ENCODE measurements around the gene ACSL4.

Gene ACSL4

DNA sequence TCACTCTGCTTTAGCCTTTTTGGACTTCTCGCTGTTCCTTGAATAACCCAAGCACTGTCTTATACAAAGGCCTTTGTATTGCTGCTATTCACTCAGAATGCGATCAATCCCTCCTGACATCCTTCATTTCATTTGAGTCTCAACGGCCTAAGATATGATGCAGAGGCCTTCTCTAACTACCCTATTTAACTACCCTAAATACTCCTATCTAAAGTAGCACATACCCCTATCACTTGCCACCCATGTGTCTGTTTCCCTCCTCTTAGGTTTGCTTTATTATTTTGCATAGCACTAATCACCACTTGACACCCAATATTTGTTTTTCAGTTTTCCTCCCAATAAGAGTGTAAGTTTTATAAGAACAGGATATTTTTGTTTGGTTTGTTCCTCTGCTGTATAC, 42.3 kb upstream of the ACSL4 start:
- no peak overlapping the region for H3K14ac ChIP-seq (ENCODE audit: low read length in 2 of 2)
- H3K4ac ChIP-seq (ENCODE audit: low read depth in 1 of 2, low read length in 2 of 2) = no peak overlapping the region
- H2AFZ ChIP-seq (ENCODE audit: low read depth, low read length) = no peak overlapping the region
- no peaks in the 10 kb centered on the region for H3K79me1 ChIP-seq (replicated peaks; ENCODE audit: low read length, poor library complexity, severe bottlenecking)
- no peak overlapping the region for H2BK15ac ChIP-seq (ENCODE audit: low read depth, poor library complexity, severe bottlenecking)
- no peak overlapping the region for H2BK5ac ChIP-seq (ENCODE audit: low read depth, low read length, poor library complexity, severe bottlenecking)
- H3K27ac ChIP-seq (ENCODE audit: low read length, poor library complexity, severe bottlenecking) = no peak overlapping the region
- WGBS = 93% methylated on average over 3 of the region's 3 CpGs
- H3K4me1 ChIP-seq (ENCODE audit: control insufficient read depth, insufficient read depth, low read depth, low read length) = no peaks in the 10 kb centered on the region
- H3K36me3 ChIP-seq (ENCODE audit: control insufficient read depth in 1 of 2, insufficient read depth in 2 of 2, low read depth in 1 of 2, low read length in 2 of 2) = no peaks in the 10 kb centered on the region
- H3K9me3 ChIP-seq (ENCODE audit: control insufficient read depth, low read length) = peaks cover 4% of the 10 kb centered on the region
- H2AK5ac ChIP-seq (ENCODE audit: low read length, severe bottlenecking) = no peak overlapping the region
- no peak overlapping the region for H3K18ac ChIP-seq (ENCODE audit: low read depth in 1 of 2, low read length in 2 of 2)
- no peak overlapping the region for H4K8ac ChIP-seq (ENCODE audit: low read length)
- H3K23ac ChIP-seq (ENCODE audit: low read length in 2 of 2) = no peak overlapping the region
- H3K27me3 ChIP-seq (ENCODE audit: control insufficient read depth in 1 of 2, insufficient read depth in 1 of 2, low read length in 2 of 2) = peaks cover 0 to 10% of the 10 kb centered on the region in 2 experiments
- no peak overlapping the region for H2BK120ac ChIP-seq (ENCODE audit: low read depth, low read length)
- peak overlapping the region; percentile 69 for H3K9ac ChIP-seq (ENCODE audit: low read length)
- no peak for DNase-seq
- H3K4me3 ChIP-seq (ENCODE audit: insufficient read depth in 1 of 2, low read depth in 1 of 2, low read length in 2 of 2) = no peak overlapping the region
- no peak overlapping the region for H2BK12ac ChIP-seq (ENCODE audit: low read length in 2 of 2)
- no peak overlapping the region for H4K91ac ChIP-seq (ENCODE audit: low read length)
- H3K4me2 ChIP-seq (ENCODE audit: low read length, poor library complexity, severe bottlenecking) = no peak overlapping the region

DNA sequence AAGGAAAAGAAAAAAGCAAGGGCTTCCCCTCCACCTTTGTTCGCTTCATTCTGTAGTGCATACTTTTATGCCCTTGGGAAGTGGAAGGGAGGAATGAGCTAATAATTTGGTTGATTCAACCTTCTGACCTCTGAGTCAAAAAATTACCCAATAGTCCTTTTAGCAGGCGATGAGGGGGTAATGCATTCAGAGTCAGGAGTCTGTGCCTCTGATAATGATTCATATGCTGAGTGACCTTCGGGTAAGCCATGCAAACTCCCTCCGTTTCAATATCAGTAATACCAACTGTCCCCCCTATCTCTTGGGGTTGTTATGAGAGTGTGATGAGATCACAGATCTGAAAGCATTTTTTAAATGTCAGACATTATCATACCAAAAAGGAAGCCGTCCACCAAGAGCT, 41.6 kb upstream of the ACSL4 start:
- H3K23ac ChIP-seq (ENCODE audit: low read length in 2 of 2) = no peak overlapping the region
- no peak overlapping the region for H3K4ac ChIP-seq (ENCODE audit: low read depth in 1 of 2, low read length in 2 of 2)
- no peak overlapping the region for H3K27ac ChIP-seq (ENCODE audit: low read length, poor library complexity, severe bottlenecking)
- H3K79me1 ChIP-seq (replicated peaks; ENCODE audit: low read length, poor library complexity, severe bottlenecking) = no peaks in the 10 kb centered on the region
- peak overlapping the region; percentile 80 for H3K9ac ChIP-seq (ENCODE audit: low read length)
- H2AFZ ChIP-seq (ENCODE audit: low read depth, low read length) = no peak overlapping the region
- H3K27me3 ChIP-seq (ENCODE audit: control insufficient read depth in 1 of 2, insufficient read depth in 1 of 2, low read length in 2 of 2) = peaks cover 0 to 10% of the 10 kb centered on the region in 2 experiments
- H2BK120ac ChIP-seq (ENCODE audit: low read depth, low read length) = no peak overlapping the region
- no peak overlapping the region for H4K8ac ChIP-seq (ENCODE audit: low read length)
- no peak overlapping the region for H3K18ac ChIP-seq (ENCODE audit: low read depth in 1 of 2, low read length in 2 of 2)
- peak overlapping the region in 1 of 2 experiments; percentile 54 for H3K4me3 ChIP-seq (ENCODE audit: insufficient read depth in 1 of 2, low read depth in 1 of 2, low read length in 2 of 2)
- H2AK5ac ChIP-seq (ENCODE audit: low read length, severe bottlenecking) = no peak overlapping the region
- no peak overlapping the region for H4K91ac ChIP-seq (ENCODE audit: low read length)
- no CpG with 5 or more reads among the region's 5 CpGs for WGBS
- H3K4me1 ChIP-seq (ENCODE audit: control insufficient read depth, insufficient read depth, low read depth, low read length) = no peaks in the 10 kb centered on the region
- peaks cover 10% of the 10 kb centered on the region for H3K9me3 ChIP-seq (ENCODE audit: control insufficient read depth, low read length)
- no peak overlapping the region for H3K4me2 ChIP-seq (ENCODE audit: low read length, poor library complexity, severe bottlenecking)
- no peak overlapping the region for H2BK12ac ChIP-seq (ENCODE audit: low read length in 2 of 2)
- no peak overlapping the region for H3K14ac ChIP-seq (ENCODE audit: low read length in 2 of 2)
- H3K36me3 ChIP-seq (ENCODE audit: control insufficient read depth in 1 of 2, insufficient read depth in 2 of 2, low read depth in 1 of 2, low read length in 2 of 2) = no peaks in the 10 kb centered on the region
- H2BK5ac ChIP-seq (ENCODE audit: low read depth, low read length, poor library complexity, severe bottlenecking) = no peak overlapping the region
- no peak overlapping the region for H2BK15ac ChIP-seq (ENCODE audit: low read depth, poor library complexity, severe bottlenecking)
- DNase-seq = peak; percentile 76

DNA sequence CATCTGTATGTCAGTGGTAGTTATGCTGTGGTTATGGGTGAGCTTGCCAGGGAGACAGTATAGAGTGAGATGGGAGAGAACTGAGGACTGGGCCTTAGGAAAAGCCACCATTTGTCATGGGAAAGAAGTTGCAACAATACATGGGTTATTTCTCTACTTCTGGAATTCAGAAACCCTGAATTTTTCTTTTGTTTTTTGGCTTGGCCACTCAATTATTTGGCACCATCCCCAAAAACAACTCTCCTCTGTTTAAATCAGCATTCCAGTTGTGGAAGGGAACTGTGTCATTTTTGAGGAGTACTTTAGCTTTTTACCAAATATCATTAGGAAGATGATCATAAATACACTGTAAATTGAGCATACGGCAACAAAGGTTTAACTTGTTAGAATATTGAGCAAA, 41.1 kb upstream of the ACSL4 start:
- no peak overlapping the region for H2BK5ac ChIP-seq (ENCODE audit: low read depth, low read length, poor library complexity, severe bottlenecking)
- DNase-seq = no peak
- no peak overlapping the region for H2BK12ac ChIP-seq (ENCODE audit: low read length in 2 of 2)
- H2AFZ ChIP-seq (ENCODE audit: low read depth, low read length) = no peak overlapping the region
- H3K4me2 ChIP-seq (ENCODE audit: low read length, poor library complexity, severe bottlenecking) = no peak overlapping the region
- no peak overlapping the region for H4K91ac ChIP-seq (ENCODE audit: low read length)
- H3K79me1 ChIP-seq (replicated peaks; ENCODE audit: low read length, poor library complexity, severe bottlenecking) = no peaks in the 10 kb centered on the region
- no peak overlapping the region for H2BK120ac ChIP-seq (ENCODE audit: low read depth, low read length)
- H4K8ac ChIP-seq (ENCODE audit: low read length) = no peak overlapping the region
- H3K4me1 ChIP-seq (ENCODE audit: control insufficient read depth, insufficient read depth, low read depth, low read length) = no peaks in the 10 kb centered on the region
- no peak overlapping the region for H3K14ac ChIP-seq (ENCODE audit: low read length in 2 of 2)
- no peak overlapping the region for H2AK5ac ChIP-seq (ENCODE audit: low read length, severe bottlenecking)
- no peak overlapping the region for H3K18ac ChIP-seq (ENCODE audit: low read depth in 1 of 2, low read length in 2 of 2)
- peak overlapping the region; percentile 80 for H3K9ac ChIP-seq (ENCODE audit: low read length)
- WGBS = no CpG with 5 or more reads among the region's 1 CpG
- no peaks in the 10 kb centered on the region for H3K36me3 ChIP-seq (ENCODE audit: control insufficient read depth in 1 of 2, insufficient read depth in 2 of 2, low read depth in 1 of 2, low read length in 2 of 2)
- no peak overlapping the region for H2BK15ac ChIP-seq (ENCODE audit: low read depth, poor library complexity, severe bottlenecking)
- H3K4me3 ChIP-seq (ENCODE audit: insufficient read depth in 1 of 2, low read depth in 1 of 2, low read length in 2 of 2) = peak overlapping the region in 1 of 2 experiments; percentile 54
- H3K4ac ChIP-seq (ENCODE audit: low read depth in 1 of 2, low read length in 2 of 2) = no peak overlapping the region
- H3K27me3 ChIP-seq (ENCODE audit: control insufficient read depth in 1 of 2, insufficient read depth in 1 of 2, low read length in 2 of 2) = peaks cover 0 to 10% of the 10 kb centered on the region in 2 experiments
- no peak overlapping the region for H3K23ac ChIP-seq (ENCODE audit: low read length in 2 of 2)
- peak overlapping the region; percentile 14 for H3K27ac ChIP-seq (ENCODE audit: low read length, poor library complexity, severe bottlenecking)
- H3K9me3 ChIP-seq (ENCODE audit: control insufficient read depth, low read length) = peaks cover 15% of the 10 kb centered on the region

DNA sequence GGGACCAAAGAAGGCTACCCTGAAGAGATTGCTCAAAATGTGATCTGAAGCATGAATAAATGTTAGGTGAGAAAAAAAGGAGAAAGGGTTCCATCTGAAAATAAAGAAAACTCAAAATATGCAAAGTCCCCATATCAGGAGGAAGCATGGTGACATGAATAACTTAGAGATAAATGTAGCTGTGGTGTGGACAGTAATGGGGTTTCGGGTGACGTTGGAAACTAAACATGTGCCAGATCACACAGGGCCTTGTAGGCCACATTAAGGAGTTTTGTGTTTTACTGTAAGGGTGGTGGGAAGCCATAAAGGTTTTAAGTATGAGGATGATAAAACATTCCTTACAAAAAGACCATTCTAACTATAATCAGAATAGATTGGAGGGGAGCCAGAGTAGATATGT, 40.3 kb upstream of the ACSL4 start:
- Histone ChIP-seq H3K4ac (ENCODE audit: low read depth in 1 of 2, low read length in 2 of 2) (no peak overlapping the region), H3K23ac (ENCODE audit: low read length in 2 of 2) (no peak overlapping the region), H2AK5ac (ENCODE audit: low read length, severe bottlenecking) (no peak overlapping the region), H3K14ac (ENCODE audit: low read length in 2 of 2) (no peak overlapping the region), H3K9me3 (ENCODE audit: control insufficient read depth, low read length) (peaks cover 15% of the 10 kb centered on the region), H3K79me1 (replicated peaks; ENCODE audit: low read length, poor library complexity, severe bottlenecking) (no peaks in the 10 kb centered on the region), H3K4me1 (ENCODE audit: control insufficient read depth, insufficient read depth, low read depth, low read length) (no peaks in the 10 kb centered on the region), H3K36me3 (ENCODE audit: control insufficient read depth in 1 of 2, insufficient read depth in 2 of 2, low read depth in 1 of 2, low read length in 2 of 2) (no peaks in the 10 kb centered on the region), H3K27ac (ENCODE audit: low read length, poor library complexity, severe bottlenecking) (no peak overlapping the region), H2AFZ (ENCODE audit: low read depth, low read length) (no peak overlapping the region), H3K9ac (ENCODE audit: low read length) (no peak overlapping the region), H3K27me3 (ENCODE audit: control insufficient read depth in 1 of 2, insufficient read depth in 1 of 2, low read length in 2 of 2) (peaks cover 0 to 10% of the 10 kb centered on the region in 2 experiments), H2BK15ac (ENCODE audit: low read depth, poor library complexity, severe bottlenecking) (no peak overlapping the region), H2BK12ac (ENCODE audit: low read length in 2 of 2) (no peak overlapping the region), H3K18ac (ENCODE audit: low read depth in 1 of 2, low read length in 2 of 2) (no peak overlapping the region), H3K4me2 (ENCODE audit: low read length, poor library complexity, severe bottlenecking) (no peak overlapping the region), H2BK5ac (ENCODE audit: low read depth, low read length, poor library complexity, severe bottlenecking) (no peak overlapping the region), H2BK120ac (ENCODE audit: low read depth, low read length) (no peak overlapping the region), H4K8ac (ENCODE audit: low read length) (no peak overlapping the region), H3K4me3 (ENCODE audit: insufficient read depth in 1 of 2, low read depth in 1 of 2, low read length in 2 of 2) (no peak overlapping the region), H4K91ac (ENCODE audit: low read length) (no peak overlapping the region)
- DNase-seq = no peak
- 100% methylated on average over 2 of the region's 2 CpGs for WGBS
